GM21529 (cell line): ENCODE data around the gene DRGX.

Source experiments
- ATAC-seq: cut with Tn5 transposase; IDR thresholded peaks from one replicate; pipeline ENCODE4 v1.9.1; 2021; ENCODE audit not compliant: unreplicated experiment

Gene DRGX

GRCh38 chr10:49323171-49323895, 72.6 kb downstream of the DRGX start:
- ATAC-seq = no peak

DNA sequence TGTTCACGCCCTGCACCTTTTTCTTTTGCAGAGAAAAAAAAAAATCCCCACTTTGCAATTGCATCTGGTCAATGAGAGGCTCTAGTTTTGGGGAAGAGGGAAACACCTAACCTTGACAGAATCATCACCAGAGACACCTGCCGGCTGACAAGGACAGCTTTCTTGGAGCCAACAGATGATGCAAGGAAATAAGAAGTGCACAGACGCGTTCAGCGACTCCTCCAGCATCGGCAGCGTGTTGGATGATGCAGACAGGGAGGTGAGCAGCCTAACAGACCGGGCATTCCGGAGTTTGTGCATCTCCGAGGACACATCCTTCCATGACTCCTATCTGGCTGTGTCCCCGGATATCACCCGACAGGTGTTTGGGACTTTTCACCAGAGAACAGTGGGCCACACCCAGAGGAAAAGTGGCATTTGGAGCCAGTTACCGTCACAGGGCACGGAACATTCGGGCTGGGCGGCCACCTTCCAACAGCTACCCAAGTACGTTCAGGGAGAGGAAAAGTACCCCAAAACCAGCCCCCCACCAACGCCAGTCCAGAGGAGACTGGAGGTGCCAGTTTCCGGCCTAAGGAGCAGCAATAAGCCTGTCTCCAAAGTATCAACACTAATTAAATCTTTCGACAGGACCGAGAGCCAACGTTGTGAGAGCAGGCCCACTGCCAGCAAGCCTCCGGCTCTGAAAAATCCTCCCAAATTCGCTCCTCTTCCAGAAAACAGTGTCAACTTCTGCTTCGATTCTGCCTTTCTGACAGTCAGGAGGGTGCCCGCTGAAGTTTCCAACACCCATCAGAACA, 73.3 kb downstream of the DRGX start:
- ATAC-seq = no peak

DNA sequence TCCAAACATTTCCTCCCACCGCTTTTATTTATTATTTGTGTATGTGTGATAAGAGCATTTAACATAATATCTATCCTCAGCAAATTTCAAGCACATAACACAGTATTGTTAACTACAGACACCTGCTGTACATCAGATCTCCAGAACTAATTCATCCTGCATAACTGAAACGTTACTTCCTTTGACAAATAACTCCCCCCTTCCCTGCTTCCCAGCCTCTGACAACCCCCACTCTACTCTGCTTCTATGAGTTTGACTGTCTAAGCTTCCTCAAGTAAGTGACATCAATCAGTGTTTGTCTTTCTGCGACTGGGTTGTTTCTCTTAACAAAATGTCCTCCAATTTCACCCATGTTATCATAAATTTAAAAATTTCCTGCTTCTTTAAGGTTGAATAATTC, 74.9 kb downstream of the DRGX start:
- ATAC-seq = no peak

- no peak for ATAC-seq
These were observed 75.7 kb downstream of the DRGX start for GRCh38 chr10:49320191-49320590.

- ATAC-seq = no peak
These were observed 76.7 kb downstream of the DRGX start for GRCh38 chr10:49319206-49319605.

DNA sequence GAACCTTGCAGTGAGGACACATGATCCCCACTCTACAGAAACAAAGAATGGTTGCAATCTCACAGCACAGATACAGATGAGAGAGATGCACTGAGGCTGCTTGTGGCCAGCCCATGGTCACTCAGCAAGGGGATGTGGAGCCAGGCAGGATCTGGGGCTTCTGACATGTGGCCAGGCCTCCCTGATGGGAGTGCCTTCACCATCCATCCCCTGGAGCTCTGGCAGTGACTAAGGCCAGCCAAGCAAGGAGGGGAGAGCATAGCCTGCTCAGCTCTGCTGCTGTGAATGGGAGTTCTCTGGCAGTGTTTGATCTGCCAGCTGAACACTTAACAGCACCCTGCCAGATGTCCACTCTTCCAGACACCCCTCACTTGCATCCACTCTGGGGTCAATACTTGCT, 77.1 kb downstream of the DRGX start:
- no peak for ATAC-seq

DNA sequence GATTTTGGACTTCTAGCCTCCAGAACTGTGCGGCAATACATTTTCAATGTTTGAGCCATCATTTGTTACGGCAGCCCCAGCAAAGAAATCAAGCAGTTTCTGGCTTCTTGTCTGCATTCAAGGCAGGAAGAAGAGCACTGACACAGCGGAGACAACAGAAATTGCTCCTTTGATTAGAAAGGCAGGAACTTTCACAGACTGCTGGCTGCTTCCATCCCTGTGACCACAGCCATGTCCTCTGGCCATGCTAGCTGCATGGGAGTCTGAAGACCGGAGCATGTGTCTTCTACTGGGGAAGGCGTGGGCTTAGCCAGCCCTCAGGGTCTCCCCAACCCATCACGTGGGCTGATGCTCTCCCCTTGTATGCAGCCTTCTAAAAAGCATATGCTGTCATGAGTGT, 77.9 kb downstream of the DRGX start:
- no peak for ATAC-seq

GRCh38 chr10:49314806-49315205, 81.1 kb downstream of the DRGX start:
- ATAC-seq = no peak
